Measurements from ENCODE around the gene PVALB. TPM values are rescaled to one million over a fixed set of nuclear protein-coding genes. Genes with fewer than 3 reads are reported as not detected.
A peak's percentile ranks its signal among the peaks of the same experiment; 100 is the strongest.

PVALB gene
- not detected for total RNA-seq

- intact Hi-C loops (cut with DNase I), result no loop called here
- no peaks in the 10 kb centered on the region for H3K9me3 ChIP-seq
- no peak within 1 kb of the TSS for H3K27ac ChIP-seq
- H3K27me3 ChIP-seq, result peaks cover 4% of the 10 kb centered on the region
- no peak for TF ChIP-seq CTCF (IDR thresholded peaks at IDR 0.05)
- H3K4me3 ChIP-seq, result peak within 1 kb of the TSS; percentile 30 to 40
- no peak for DNase-seq (ENCODE audit: low spot score in 2 of 2)
- no peaks in the 10 kb centered on the region for H3K36me3 ChIP-seq
- no peaks in the 10 kb centered on the region for H3K4me1 ChIP-seq
Observed at GRCh38 chr22:36816636-36817524, at the start of gene PVALB. TSS of gene PVALB (minus strand) at chr22:36817035. CDS start at chr22:36817005, 30 bp downstream.

GRCh38 chr22:36865346-36865745, 48.5 kb upstream of the PVALB start:
- Histone ChIP-seq H3K4me1 (no peaks in the 10 kb centered on the region), H3K36me3 (no peaks in the 10 kb centered on the region), H3K9me3 (no peaks in the 10 kb centered on the region), H3K4me3 (no peak overlapping the region), H3K27ac (no peak overlapping the region), H3K27me3 (no peaks in the 10 kb centered on the region)
- no peak for TF ChIP-seq CTCF (IDR thresholded peaks at IDR 0.05)
- intact Hi-C loops (cut with DNase I), result no loop called here
- no peak for DNase-seq (ENCODE audit: low spot score in 2 of 2)

- no peaks in the 10 kb centered on the region for H3K36me3 ChIP-seq
- intact Hi-C loops (cut with DNase I), result no loop called here
- no peaks in the 10 kb centered on the region for H3K27me3 ChIP-seq
- H3K27ac ChIP-seq, result no peak overlapping the region
- DNase-seq (ENCODE audit: low spot score in 2 of 2), result no peak
- H3K4me1 ChIP-seq, result no peaks in the 10 kb centered on the region
- no peak overlapping the region for H3K4me3 ChIP-seq
- TF ChIP-seq CTCF (IDR thresholded peaks at IDR 0.05), result no peak
- no peaks in the 10 kb centered on the region for H3K9me3 ChIP-seq
Observed at GRCh38 chr22:36864454-36865215, 47.8 kb upstream of the PVALB start.

- intact Hi-C loops (cut with DNase I), result no loop called here
- DNase-seq (ENCODE audit: low spot score in 2 of 2), result no peak
Observed at GRCh38 chr22:36863979-36864378, 47.1 kb upstream of the PVALB start.

DNA sequence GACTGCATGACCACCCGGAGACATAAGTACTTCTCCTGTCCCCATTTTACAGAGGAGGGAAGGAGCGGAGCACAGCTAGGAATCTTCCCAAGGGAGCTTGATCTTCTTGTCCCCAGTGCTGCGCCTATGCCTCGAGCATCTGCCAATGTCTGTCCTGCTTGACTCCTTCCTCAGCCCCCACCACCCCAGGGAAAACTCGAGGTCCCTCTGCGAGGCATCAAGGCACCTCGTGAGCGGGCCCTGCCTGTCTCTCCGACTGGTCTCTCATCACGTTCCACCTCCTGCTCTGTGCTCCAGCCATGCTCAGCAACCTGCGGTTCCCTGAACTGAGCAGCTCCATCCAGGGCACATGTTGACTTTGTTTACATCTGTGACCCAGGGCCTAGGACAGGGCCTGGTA, 46.4 kb upstream of the PVALB start:
- TF ChIP-seq CTCF (IDR thresholded peaks at IDR 0.05), result no peak
- H3K4me1 ChIP-seq, result no peaks in the 10 kb centered on the region
- intact Hi-C loops (cut with DNase I), result no loop called here
- H3K9me3 ChIP-seq, result no peaks in the 10 kb centered on the region
- H3K27me3 ChIP-seq, result no peaks in the 10 kb centered on the region
- H3K4me3 ChIP-seq, result no peak overlapping the region
- H3K36me3 ChIP-seq, result no peaks in the 10 kb centered on the region
- no peak overlapping the region for H3K27ac ChIP-seq
- DNase-seq (ENCODE audit: low spot score in 2 of 2), result no peak

More at GRCh38 chr22:36863979-36864378, 47.1 kb upstream of the PVALB start:
- no peaks in the 10 kb centered on the region for H3K4me1 ChIP-seq
- no peak overlapping the region for H3K27ac ChIP-seq
- no peaks in the 10 kb centered on the region for H3K9me3 ChIP-seq
- no peak overlapping the region for H3K4me3 ChIP-seq
- no peaks in the 10 kb centered on the region for H3K27me3 ChIP-seq
- no peak for TF ChIP-seq CTCF (IDR thresholded peaks at IDR 0.05)
- no peaks in the 10 kb centered on the region for H3K36me3 ChIP-seq

Measured in ascending aorta (tissue), 2 donors.